T-helper 2 cell (primary cell): Measurements from ENCODE around the gene FPR3.
"Not testable (repeated sequence)": the region's sequence is repeated elsewhere in the genome, so short reads cannot be mapped to it uniquely, and the experiment has no call there.

Experiments
- DNase-seq, 5 experiments: peaks; one replicate each; pipeline versions ENCODE4 v3.0.0 to v3.0.0-alpha.2; 2012 to 2022

FPR3 gene

DNA sequence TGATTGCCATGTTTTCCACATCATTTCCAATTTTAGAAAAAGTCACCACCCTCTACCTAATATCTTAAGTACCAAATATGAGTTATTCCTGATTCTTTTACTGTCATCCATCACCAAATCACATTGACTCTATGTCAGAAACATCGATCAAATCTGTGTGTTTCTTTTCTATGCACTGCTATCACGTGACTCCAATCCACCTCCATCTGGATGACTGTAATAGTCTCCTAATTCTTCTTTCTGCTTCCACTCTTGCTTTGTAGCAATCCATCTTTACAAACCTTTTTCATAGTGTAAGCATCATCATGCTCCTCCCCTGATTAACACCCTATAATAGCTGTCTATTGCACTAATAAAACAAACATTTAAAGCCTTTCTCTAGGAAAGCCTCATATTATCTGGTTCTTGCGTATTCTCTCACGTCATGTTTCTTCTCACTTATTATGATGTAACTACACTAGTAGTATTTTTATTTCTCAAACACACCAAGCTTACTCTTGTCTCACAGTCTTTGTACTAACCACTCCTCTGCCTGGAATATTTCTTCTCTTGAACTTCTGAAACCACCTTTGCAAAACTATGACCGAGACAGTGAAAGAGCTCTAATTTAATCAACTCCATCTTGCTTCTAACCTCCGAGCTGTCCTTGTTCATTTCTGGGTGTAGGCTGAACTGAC, 10.7 kb upstream of the FPR3 start:
- no peak for DNase-seq

DNA sequence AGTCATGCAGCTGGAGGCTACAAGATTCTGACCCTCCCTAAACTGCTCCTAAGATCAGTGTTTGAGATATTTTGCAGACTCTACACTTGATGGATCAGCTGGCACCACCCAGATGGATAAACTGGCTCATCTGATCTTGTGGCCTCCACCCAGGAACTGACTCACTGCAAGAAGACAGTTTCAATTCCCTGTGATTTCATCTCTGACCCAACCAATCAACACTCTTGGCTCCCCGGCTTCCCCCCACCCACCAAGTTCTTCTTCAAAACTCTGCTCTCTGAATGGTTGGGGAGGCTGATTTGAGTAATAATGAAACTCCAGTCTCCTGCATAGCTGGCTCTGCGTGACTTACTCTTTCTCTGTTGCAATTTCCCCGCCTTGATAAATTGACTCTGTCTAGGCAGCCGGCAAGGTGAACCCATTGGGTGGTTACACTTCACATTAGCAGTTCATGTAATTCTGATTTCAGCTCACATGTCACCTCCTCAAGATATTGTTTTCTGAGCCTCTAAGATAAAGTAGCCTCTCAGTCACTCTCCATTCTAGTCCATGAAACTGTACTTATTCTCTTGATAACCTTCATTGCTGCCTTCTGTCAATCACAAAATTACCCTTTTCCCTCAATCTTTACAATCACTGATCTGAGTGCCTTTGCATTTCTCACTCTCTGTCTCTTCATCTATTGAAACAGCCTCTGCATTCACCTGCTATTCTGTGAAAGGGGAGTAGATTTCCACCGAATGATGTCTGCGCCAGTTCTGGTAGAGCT, 9.9 kb upstream of the FPR3 start:
- DNase-seq, result peak in 2 of 5 experiments; percentile 23 to 80

DNA sequence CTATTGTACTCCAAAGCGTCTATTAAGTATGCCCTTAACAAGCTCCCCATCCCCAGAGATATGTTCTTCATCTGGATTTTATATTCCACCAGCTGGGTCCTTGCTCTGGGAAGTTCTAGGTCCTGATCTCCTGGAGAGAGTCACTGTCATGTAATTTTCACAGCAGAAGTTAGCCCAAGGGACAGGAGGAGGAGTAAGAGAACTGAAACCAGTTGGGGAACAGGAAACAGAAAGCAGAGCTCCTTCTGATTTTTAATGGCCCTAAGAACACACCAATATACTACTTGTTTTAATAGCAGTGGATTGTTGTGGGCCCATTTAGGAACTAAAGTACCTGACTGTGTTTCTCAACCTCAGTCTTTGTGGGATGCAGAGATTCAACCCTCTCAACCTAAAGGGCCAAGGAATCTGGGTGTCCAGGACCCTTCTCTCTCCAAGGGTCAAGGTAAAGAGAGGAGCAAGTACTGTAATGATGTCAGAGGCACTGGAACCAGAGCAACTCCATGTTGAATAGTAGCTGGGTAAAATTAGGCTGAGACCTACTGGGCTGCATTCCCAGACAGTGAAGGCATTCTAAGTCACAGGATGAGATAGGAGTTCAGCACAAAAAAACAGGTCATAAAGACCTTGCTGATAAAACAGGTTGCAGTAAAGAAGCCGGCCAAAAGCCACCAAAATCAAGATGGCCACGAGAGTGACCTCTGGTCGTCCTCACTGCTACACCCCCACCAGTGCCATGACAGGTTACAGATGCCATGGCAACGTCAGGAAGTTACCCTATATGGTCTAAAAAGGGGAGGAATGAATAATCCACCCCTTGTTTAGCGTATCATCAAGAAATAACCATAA, 8.1 kb upstream of the FPR3 start:
- DNase-seq, result no peak

- DNase-seq, result no peak
These were observed 6.9 kb upstream of the FPR3 start for GRCh38 chr19:51788029-51788428.

GRCh38 chr19:51789061-51789795, 5.7 kb upstream of the FPR3 start:
- no peak for DNase-seq

GRCh38 chr19:51792932-51793331, 2.0 kb upstream of the FPR3 start:
- DNase-seq, result no peak

- no peak for DNase-seq
These were observed 963 bp upstream of the FPR3 start for GRCh38 chr19:51793994-51794393.

- no peak for DNase-seq
These were observed 1.3 kb downstream of the FPR3 start for GRCh38 chr19:51796195-51796679.

DNA sequence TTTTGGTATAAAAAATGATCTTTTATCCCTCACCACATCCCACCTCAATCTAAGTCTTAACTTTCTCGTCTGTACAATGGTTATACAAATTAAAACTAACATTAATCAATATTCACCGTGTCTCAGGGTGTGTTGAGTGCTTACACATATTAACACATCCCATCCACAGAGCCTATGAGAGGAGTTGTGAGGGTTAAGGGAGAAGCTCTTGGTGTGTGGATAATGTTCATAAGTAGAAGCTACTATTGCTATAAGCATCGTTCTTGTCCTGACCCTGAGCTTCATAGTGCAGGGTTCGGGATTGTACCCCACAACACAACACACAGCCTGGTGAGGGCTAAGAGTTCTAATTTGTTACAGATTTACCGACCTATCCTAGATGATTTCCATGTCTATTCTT, 2.5 kb downstream of the FPR3 start:
- DNase-seq, result no peak

- DNase-seq, result no peak
These were observed 3.1 kb downstream of the FPR3 start for GRCh38 chr19:51798062-51798461.

DNA sequence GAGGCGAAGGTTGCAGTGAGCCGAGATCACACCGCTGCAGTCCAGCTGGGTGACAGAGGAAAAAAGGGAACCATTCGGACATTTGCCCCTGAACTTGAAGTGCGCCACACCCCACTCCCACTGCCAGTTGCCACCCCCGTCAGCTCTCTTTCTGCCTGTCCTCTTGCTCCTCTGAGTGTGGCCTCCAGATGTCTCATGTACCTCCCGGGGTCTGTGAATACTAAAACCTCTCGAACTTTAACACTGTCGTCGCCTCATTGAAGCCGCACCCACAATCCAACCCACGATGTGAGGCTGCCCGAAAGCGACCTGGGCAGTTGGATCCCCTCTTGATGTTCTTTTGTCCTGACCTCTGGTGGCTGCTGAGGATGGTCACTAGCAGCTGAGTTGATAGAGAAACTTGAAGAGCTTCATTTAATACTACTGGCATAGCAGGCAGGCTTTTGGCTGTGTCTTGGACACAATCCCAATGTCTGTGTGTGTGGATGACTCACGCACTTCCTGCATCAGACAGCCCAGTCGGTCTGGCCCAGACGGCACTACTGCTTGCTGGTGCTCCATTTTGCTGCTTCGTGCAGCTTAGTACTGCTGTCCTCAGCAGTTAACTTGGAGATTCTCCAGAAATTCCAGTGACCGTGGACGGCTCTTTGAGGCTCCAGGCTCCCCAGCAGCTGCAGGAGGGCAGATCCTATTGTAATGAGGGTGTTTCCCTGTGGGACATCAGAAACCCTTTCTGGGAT, 4.2 kb downstream of the FPR3 start:
- no peak for DNase-seq

- no peak for DNase-seq
These were observed 5.0 kb downstream of the FPR3 start for GRCh38 chr19:51799774-51800472.

- no peak for DNase-seq
These were observed 5.7 kb downstream of the FPR3 start for GRCh38 chr19:51800473-51801244.

- no peak for DNase-seq
These were observed 7.8 kb downstream of the FPR3 start for GRCh38 chr19:51802775-51803174.

GRCh38 chr19:51803519-51803918, 8.6 kb downstream of the FPR3 start:
- DNase-seq, result no peak

DNA sequence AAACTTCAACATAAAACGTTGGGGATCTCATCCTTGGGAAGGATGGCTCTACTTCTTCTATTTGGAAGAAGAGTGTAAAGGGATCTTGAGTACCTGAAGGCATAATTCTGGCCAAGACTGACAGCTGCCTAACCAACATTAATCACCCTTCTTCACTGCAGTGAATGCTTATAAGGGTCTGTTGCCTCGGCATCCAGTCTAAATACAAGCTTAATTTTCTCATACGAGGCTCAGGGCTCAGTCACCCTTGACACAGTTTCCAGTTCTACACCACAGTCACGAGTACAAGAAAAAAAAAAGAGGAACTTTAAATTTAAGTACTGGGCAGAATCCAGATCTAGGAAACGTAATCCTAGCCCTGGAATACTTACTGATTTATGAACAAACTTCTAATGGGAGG, 9.0 kb downstream of the FPR3 start:
- no peak for DNase-seq

DNA sequence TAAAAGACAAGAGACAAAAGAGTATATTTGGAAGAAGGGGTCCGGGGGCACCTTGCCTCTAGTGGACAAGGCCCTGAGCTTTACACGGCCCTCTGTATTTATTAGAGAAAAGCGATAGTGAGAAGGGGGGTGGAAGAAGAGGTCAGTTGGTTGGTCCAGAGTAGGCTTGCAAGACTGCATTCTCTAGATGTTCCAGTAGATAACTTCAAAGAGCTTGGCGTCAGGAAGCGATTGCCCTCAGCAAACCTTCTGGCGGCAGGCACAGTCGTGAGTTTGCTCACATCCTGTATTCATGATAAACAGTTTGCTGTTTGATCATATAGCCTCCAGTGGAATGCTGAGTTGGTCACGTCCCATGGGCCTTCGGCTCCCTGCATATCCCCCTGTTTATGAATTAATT, 9.8 kb downstream of the FPR3 start:
- DNase-seq, result not testable (repeated sequence)

GRCh38 chr19:51805396-51805795, 10.4 kb downstream of the FPR3 start:
- not testable (repeated sequence) for DNase-seq

GRCh38 chr19:51806571-51806970, 11.6 kb downstream of the FPR3 start:
- DNase-seq, result not testable (repeated sequence)

DNA sequence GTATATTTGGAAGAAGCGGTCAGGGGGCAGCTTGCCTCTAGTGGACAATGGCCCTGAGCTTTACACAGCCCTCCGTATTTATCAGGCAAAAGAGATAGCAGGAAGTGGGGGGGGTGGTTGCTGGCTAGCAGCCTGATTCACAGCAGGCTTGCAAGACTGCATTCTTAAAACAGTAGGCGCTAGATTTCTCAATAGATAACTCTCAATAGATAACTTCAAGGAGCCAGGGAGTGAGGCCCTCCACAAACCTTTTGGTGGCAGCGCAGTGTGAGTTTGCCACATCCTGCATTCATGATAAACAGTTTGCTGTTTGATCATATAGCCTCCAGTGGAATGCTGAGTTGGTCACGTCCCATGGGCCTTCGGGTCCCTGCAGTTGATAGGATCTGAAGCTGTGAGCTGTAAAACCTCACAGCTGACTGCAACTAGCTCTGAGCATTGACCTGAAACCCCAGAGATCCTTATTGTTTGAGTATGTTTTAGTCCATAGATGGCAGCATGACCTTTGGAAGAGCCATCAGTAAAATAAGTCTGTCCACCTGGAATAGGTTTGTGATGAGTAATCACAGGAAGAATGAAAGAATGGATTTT, 12.2 kb downstream of the FPR3 start:
- DNase-seq, result peak in 1 of 5 experiments; percentile 52
